ENCODE results near the gene TMEM267. TPM values are rescaled to one million over a fixed set of nuclear protein-coding genes. Genes with fewer than 3 reads are reported as not detected.
A peak's percentile ranks its signal among the peaks of the same experiment; 100 is the strongest.
"Not testable (repeated sequence)": the region's sequence is repeated elsewhere in the genome, so short reads cannot be mapped to it uniquely, and the experiment has no call there.

The TMEM267 gene
- 19.1 and 21.7 TPM in 2 replicates for total RNA-seq (2014; rRNA removed; shearing (Covaris generic))

- peak; percentile 89 for DNase-seq (ENCODE audit: low spot score)
Observed at GRCh38 chr5:43483298-43484105, at the start of gene TMEM267. Gene TMEM267 (minus strand): TSS chr5:43483865. CDS start chr5:43453969, 29,896 bp downstream.

- DNase-seq (ENCODE audit: low spot score): no peak
Observed at GRCh38 chr5:43530648-43531047, 47.0 kb upstream of the TMEM267 start.

GRCh38 chr5:43523662-43524072, 40.0 kb upstream of the TMEM267 start:
- no peak for DNase-seq (ENCODE audit: low spot score)

- DNase-seq (ENCODE audit: low spot score): no peak
Observed at GRCh38 chr5:43520615-43521014, 37.0 kb upstream of the TMEM267 start.

GRCh38 chr5:43515678-43516048, 32.0 kb upstream of the TMEM267 start:
- peak; percentile 11 for DNase-seq (ENCODE audit: low spot score)

GRCh38 chr5:43514816-43515677, 31.4 kb upstream of the TMEM267 start, which contains the start of gene C5orf34:
Gene C5orf34 (minus strand): TSS chr5:43515148. CDS start chr5:43509339, 5,809 bp downstream.
- peak; percentile 96 for DNase-seq (ENCODE audit: low spot score)

GRCh38 chr5:43514471-43514815, 30.8 kb upstream of the TMEM267 start:
- peak; percentile 47 for DNase-seq (ENCODE audit: low spot score)

- no peak for DNase-seq (ENCODE audit: low spot score)
Observed at GRCh38 chr5:43514025-43514424, 30.4 kb upstream of the TMEM267 start.

GRCh38 chr5:43511062-43511461, 27.4 kb upstream of the TMEM267 start:
- not testable (repeated sequence) for DNase-seq (ENCODE audit: low spot score)

GRCh38 chr5:43498581-43498980, 14.9 kb upstream of the TMEM267 start:
- no peak for DNase-seq (ENCODE audit: low spot score)

- DNase-seq (ENCODE audit: low spot score): no peak
Observed at GRCh38 chr5:43497311-43498104, 13.8 kb upstream of the TMEM267 start.

GRCh38 chr5:43491326-43491725, 7.7 kb upstream of the TMEM267 start:
- DNase-seq (ENCODE audit: low spot score): no peak

GRCh38 chr5:43486353-43486752, 2.7 kb upstream of the TMEM267 start:
- no peak for DNase-seq (ENCODE audit: low spot score)

- no peak for DNase-seq (ENCODE audit: low spot score)
Observed at GRCh38 chr5:43485406-43485805, 1.7 kb upstream of the TMEM267 start.

- DNase-seq (ENCODE audit: low spot score): peak; percentile 80
Observed at GRCh38 chr5:43484106-43484849, 613 bp upstream of the TMEM267 start.

- peak; percentile 18 for DNase-seq (ENCODE audit: low spot score)
Observed at GRCh38 chr5:43482490-43483297, 971 bp downstream of the TMEM267 start.

- no peak for DNase-seq (ENCODE audit: low spot score)
Observed at GRCh38 chr5:43469671-43470391, 13.8 kb downstream of the TMEM267 start.

- DNase-seq (ENCODE audit: low spot score): no peak
Observed at GRCh38 chr5:43467100-43467499, 16.6 kb downstream of the TMEM267 start.

- DNase-seq (ENCODE audit: low spot score): not testable (repeated sequence)
Observed at GRCh38 chr5:43465455-43465854, 18.2 kb downstream of the TMEM267 start.

- no peak for DNase-seq (ENCODE audit: low spot score)
Observed at GRCh38 chr5:43461066-43461465, 22.6 kb downstream of the TMEM267 start.

Data from A172 (cell line).